Left cardiac atrium (tissue), 4 donors: Measurements from ENCODE around the gene ESYT2. TPM values are rescaled to one million over a fixed set of nuclear protein-coding genes. Genes with fewer than 3 reads are reported as not detected.
"Not testable (repeated sequence)": the region's sequence is repeated elsewhere in the genome, so short reads cannot be mapped to it uniquely, and the experiment has no call there.

ENCODE experiments used
- ATAC-seq, 2 donors: fragments of 200-7000 bp; cut with Tn5 transposase; one replicate each; pipeline ENCODE4 v1.9.1; 2020; ENCODE audit warnings: mild to moderate bottlenecking in 2 of 2, moderate library complexity in 2 of 2
- DNase-seq: peaks from one replicate; pipeline ENCODE4 v3.0.0-alpha.2; 2020
- intact Hi-C, 2 donors: fragments of 100-400 bp; cut with DNase I; formaldehyde crosslinking; loops; one replicate each; pipeline versions ENCODE4 v1.14.1 to v1.15.1; 2022 to 2023
- total RNA-seq, 2 donors: library from RNA; stranded (reverse); fragmentation: NEBNext Ultra II Directional; extraction: Animal tissue kit (Norgen Biotek cat#: 25700); gene quantifications; one replicate each; pipeline ENCODE4 v1.2.1, GENCODE V29; 2021
- donor health status: DM: no; HTN: yes; CAD: no.
- donor health status: DM: no; HTN: yes; CAD: no; lungs with severe emphysema.
- donor health status: DM: yes; HTN: yes; CAD: no.
- donor health status: Dilated cardiomyopathy.

ESYT2 gene
- total RNA-seq, 2 donors from 2014 or later: 46.5 to 79.3 TPM

- intact Hi-C loops: loop anchor here in 1 of 2 donors (5.0 kb wide), 1 partner anchor 44 kb away; no protein-coding TSS in a partner anchor
- no peak for DNase-seq
- ATAC-seq: no peak
These were observed 31.9 kb upstream of the ESYT2 start for GRCh38 chr7:158861004-158861787.

GRCh38 chr7:158860394-158860793 is 31.1 kb upstream of the ESYT2 start:
- intact Hi-C loops: loop anchor here in 1 of 2 donors (5.0 kb wide), 1 partner anchor 43 kb away; no protein-coding TSS in a partner anchor
- no peak for ATAC-seq
- DNase-seq: no peak

GRCh38 chr7:158858592-158859503 is 29.5 kb upstream of the ESYT2 start:
- DNase-seq (no peak), ATAC-seq (no peak)
- intact Hi-C loops: no loop called here

GRCh38 chr7:158856883-158857668 is 27.8 kb upstream of the ESYT2 start:
- intact Hi-C loops: no loop called here
- DNase-seq: no peak
- peak in 1 of 2 donors; percentile 22 for ATAC-seq

- no peak for ATAC-seq
- intact Hi-C loops: no loop called here
- no peak for DNase-seq
These were observed 25.4 kb upstream of the ESYT2 start for GRCh38 chr7:158854681-158855081.

GRCh38 chr7:158850545-158851102 is 21.3 kb upstream of the ESYT2 start:
- intact Hi-C loops: no loop called here
- DNase-seq (no peak), ATAC-seq (peak; percentile 11 to 28)

- DNase-seq (no peak), ATAC-seq (no peak)
- intact Hi-C loops: no loop called here
These were observed 20.6 kb upstream of the ESYT2 start for GRCh38 chr7:158849768-158850544.

- DNase-seq (no peak), ATAC-seq (no peak)
- intact Hi-C loops: no loop called here
These were observed 20.1 kb upstream of the ESYT2 start for GRCh38 chr7:158849442-158849767.

- DNase-seq (no peak), ATAC-seq (peak; percentile 36 to 70)
- intact Hi-C loops: no loop called here
These were observed 18.1 kb upstream of the ESYT2 start for GRCh38 chr7:158847451-158847866.

- no peak for ATAC-seq
- DNase-seq: no peak
- intact Hi-C loops: no loop called here
These were observed 17.0 kb upstream of the ESYT2 start for GRCh38 chr7:158846304-158846703.

GRCh38 chr7:158843771-158844170 is 14.5 kb upstream of the ESYT2 start:
- ATAC-seq: no peak
- intact Hi-C loops: no loop called here
- DNase-seq: no peak

- ATAC-seq (no peak), DNase-seq (no peak)
- intact Hi-C loops: no loop called here
These were observed 13.2 kb upstream of the ESYT2 start for GRCh38 chr7:158842486-158842885.

GRCh38 chr7:158840604-158841003 is 11.3 kb upstream of the ESYT2 start:
- DNase-seq (no peak), ATAC-seq (no peak)
- intact Hi-C loops: no loop called here

GRCh38 chr7:158839177-158839576 is 9.9 kb upstream of the ESYT2 start:
- DNase-seq, intact Hi-C loops, ATAC-seq: not testable (repeated sequence)

- intact Hi-C loops: no loop called here
- DNase-seq (no peak), ATAC-seq (no peak)
These were observed 8.7 kb upstream of the ESYT2 start for GRCh38 chr7:158837790-158838637.

- ATAC-seq: no peak
- intact Hi-C loops: no loop called here
- no peak for DNase-seq
These were observed 7.4 kb upstream of the ESYT2 start for GRCh38 chr7:158836692-158837091.
